Amniotic epithelial cell (primary cell): ENCODE data around the gene FAM135A.
"Not testable (repeated sequence)": the region's sequence is repeated elsewhere in the genome, so short reads cannot be mapped to it uniquely, and the experiment has no call there.

Experiments used
- DNase-seq: peaks from one replicate; pipeline ENCODE4 v3.0.0-alpha.2; 2010; ENCODE audit warnings: low read depth

FAM135A gene

GRCh38 chr6:70547905-70548304 lies 134.6 kb downstream of the FAM135A start:
- no peak for DNase-seq

GRCh38 chr6:70549327-70549726 lies 136.0 kb downstream of the FAM135A start:
- DNase-seq: no peak

GRCh38 chr6:70551566-70551965 lies 138.3 kb downstream of the FAM135A start:
- no peak for DNase-seq

- not testable (repeated sequence) for DNase-seq
Observed at GRCh38 chr6:70552286-70552940, 139.1 kb downstream of the FAM135A start.

- no peak for DNase-seq
Observed at GRCh38 chr6:70552974-70553373, 139.7 kb downstream of the FAM135A start.

GRCh38 chr6:70557998-70558397 lies 144.7 kb downstream of the FAM135A start:
- DNase-seq: no peak

GRCh38 chr6:70562401-70562800 lies 149.1 kb downstream of the FAM135A start:
- DNase-seq: not testable (repeated sequence)

GRCh38 chr6:70563530-70563929 lies 150.2 kb downstream of the FAM135A start:
- peak; percentile 62 for DNase-seq

- peak; percentile 71 for DNase-seq
Observed at GRCh38 chr6:70566751-70567382, 153.6 kb downstream of the FAM135A start, which contains the start of gene SDHAF4. TSS of gene SDHAF4 (plus strand) at chr6:70566930. CDS start at chr6:70566941, 11 bp downstream.

GRCh38 chr6:70574643-70575042 lies 161.3 kb downstream of the FAM135A start:
- DNase-seq: no peak

- no peak for DNase-seq
Observed at GRCh38 chr6:70575899-70576495, 162.7 kb downstream of the FAM135A start.

- DNase-seq: no peak
Observed at GRCh38 chr6:70586114-70586513, 172.8 kb downstream of the FAM135A start.

GRCh38 chr6:70590400-70590799 lies 177.1 kb downstream of the FAM135A start:
- DNase-seq: peak; percentile 15

GRCh38 chr6:70592391-70593117 lies 179.2 kb downstream of the FAM135A start:
- no peak for DNase-seq

- DNase-seq: no peak
Observed at GRCh38 chr6:70593118-70593486, 179.8 kb downstream of the FAM135A start.

- DNase-seq: no peak
Observed at GRCh38 chr6:70599187-70599586, 185.9 kb downstream of the FAM135A start.

- DNase-seq: no peak
Observed at GRCh38 chr6:70601014-70601413, 187.7 kb downstream of the FAM135A start.

GRCh38 chr6:70604254-70604653 lies 190.9 kb downstream of the FAM135A start:
- DNase-seq: no peak

GRCh38 chr6:70607371-70607770 lies 194.1 kb downstream of the FAM135A start:
- not testable (repeated sequence) for DNase-seq

GRCh38 chr6:70609181-70609580 lies 195.9 kb downstream of the FAM135A start:
- not testable (repeated sequence) for DNase-seq
